Superior temporal gyrus (tissue), 1 donor: Measurements from ENCODE around the gene RHBDD3.

Experiments used
- DNase-seq: peaks from one replicate; pipeline ENCODE4 v3.0.0-alpha.2; 2016; ENCODE audit errors: extremely low spot score

The RHBDD3 gene

DNA sequence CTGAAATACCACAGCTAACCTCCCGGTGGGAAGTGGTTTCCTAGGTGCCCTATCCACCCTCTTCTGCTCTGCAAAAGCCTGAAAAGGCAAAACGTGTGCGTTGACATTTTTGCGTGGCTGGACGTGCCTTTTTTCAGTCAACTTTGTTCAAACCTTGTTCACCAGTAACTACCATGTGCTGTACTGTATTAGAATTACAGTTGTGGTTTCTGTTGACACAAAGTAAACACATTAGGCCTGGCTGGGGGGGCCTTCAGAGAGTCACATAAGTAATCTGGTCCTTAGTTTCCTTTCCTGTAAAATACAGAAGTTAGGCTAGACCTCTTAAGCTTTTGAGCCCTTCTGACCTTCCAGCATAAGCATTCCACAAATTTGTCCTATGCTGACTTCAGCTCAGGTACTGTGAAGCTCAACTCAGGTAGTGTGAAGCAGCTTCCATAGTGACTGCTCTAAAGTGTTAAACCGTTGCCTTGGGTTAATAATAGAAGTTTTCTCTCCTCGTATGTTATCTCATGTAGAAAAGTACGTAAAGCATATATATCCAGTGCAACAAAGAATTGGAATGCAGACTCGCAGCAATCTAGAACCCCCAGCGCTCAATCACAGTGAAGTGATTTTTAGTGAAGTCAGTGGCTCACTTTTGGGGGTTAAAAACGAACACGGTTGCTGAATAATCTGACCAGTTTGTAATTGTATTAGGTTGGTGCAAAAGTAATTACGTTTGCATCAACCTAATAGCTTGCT, 2.1 kb upstream of the RHBDD3 start:
- no peak for DNase-seq

DNA sequence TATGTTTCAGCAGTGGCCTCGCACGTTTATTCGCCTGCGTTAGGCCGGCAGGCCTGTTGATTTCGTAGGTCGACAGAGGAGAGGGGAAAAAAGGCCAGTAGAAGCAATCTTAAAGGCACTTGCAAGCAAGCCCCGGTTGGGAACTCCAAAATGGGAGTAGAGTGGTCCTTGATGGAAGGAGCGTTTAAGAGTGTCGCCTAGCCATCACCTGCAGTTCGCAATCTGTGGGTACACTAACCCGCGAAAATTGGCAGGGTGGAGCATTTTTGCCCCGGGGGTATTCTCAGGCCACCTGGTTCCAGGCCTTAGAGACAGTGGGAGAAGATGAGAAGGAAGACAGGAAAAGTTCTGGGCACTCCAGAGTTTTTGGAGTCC, 1.4 kb upstream of the RHBDD3 start:
- no peak for DNase-seq

DNA sequence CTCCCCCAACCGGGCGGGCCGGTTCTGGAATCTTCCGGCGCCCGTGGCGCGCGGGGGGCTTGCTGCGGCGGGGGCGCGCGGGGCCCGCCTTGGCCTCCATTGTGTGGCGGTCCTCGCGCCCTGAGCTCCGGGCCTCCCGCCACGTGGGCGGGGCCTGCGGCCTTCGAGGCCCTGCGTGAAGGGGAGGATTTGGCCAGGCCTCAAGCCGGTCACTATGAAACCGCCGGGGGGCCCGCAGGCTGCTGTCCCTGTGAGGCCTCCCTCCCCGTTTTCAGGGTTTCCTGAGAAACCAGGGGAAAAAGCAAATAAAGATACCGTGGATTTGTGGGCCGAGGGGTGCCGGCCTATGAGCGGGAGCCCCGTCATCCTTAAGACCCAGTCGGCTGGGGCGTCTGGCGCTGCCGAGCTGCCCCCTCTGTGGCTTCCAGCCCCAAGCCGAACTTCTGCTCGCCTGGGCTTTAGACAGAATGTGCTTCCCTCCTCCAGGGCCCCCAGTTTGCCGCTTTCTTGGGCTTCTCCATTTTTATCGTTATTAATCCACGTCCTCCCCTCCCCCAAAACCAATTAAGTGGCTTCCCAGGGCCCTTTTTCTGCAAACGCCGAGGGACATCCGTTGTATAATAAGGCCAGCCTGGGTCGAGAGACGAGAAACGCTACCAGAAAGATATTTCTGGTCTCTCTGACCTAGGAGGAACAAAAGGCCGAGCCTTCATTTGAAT, 889 bp upstream of the RHBDD3 start:
- DNase-seq: no peak

DNA sequence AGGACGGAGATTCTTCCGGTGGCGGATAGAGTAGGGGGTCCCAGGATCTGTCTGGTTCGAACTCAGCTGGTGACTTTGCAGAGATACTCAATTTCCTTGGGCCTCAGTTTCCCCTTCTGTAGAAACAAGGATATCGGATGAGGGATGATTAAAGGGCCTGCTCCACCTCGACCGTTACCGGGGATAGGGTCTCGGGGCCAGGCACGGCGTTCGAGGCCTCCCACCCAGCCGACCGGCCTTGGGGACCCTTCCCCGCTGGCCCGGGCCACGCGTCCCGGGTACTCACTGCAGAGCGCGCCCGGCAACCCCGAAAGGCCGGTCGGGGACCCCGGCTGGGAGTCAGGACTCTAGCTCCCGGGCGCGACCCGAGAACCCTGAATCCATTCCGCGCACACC, 321 bp downstream of the RHBDD3 start:
- DNase-seq: no peak

DNA sequence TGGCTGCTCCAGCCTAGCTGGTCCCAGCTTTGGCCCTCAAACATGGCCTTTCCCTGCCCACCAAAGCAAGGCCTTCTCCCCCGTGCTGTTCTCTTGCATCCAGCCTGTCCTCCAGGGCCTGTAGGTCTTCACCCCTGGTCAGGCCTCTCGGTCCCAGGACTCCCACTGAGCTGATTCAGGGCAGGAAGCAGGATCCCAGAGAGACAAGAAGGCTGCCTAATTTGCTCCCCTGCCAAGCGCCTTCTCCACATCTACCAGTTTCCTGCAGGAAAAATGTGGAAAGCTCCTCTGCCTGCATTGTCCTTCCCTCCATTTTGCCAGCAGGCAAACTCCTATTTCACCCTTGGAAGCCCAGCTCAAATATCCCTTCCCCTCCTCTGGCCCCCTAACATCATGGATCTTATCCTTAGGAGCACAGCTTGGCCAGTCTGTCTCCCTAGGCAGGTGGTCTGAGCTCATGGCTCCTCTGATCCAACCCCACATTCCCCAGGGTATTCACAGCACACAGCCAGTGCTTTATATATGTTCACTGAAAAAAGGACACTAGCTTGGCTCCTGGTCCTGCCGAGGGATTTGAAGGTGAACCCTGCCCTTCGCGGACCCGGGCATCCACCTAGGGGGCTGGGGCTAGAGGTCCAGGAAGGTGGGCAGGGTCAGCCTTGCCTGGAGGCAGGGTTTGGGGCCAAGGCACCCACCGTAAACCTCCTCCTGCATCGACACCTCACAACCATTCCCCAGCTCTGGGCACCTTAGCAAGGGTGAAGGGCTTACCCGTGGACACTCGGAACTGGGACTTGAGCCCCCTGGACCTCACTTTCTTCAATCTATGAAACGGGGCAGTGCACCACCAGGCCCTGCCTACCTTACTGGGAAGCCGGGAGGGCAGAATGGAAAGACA, 968 bp downstream of the RHBDD3 start:
- DNase-seq: no peak

DNA sequence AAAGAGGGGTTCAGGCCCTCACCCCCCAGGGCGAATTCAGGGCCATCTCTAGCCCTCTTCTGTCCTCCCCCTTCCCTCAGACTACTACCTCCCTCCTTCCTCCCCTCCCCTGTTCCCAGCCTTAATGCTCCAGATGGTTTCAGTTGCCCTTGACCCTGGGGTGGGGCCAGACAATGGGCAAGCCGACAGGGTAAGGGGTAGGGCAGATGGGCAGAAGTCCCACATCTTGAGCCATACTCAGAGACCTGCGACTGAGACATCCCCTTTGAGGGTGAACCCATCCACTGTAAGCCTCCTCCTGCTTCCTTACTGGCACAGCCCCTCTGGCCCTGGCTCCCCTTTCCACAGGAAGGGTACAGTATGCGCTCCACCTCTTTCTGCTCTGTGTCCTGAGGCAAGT, 1.9 kb downstream of the RHBDD3 start:
- DNase-seq: no peak

DNA sequence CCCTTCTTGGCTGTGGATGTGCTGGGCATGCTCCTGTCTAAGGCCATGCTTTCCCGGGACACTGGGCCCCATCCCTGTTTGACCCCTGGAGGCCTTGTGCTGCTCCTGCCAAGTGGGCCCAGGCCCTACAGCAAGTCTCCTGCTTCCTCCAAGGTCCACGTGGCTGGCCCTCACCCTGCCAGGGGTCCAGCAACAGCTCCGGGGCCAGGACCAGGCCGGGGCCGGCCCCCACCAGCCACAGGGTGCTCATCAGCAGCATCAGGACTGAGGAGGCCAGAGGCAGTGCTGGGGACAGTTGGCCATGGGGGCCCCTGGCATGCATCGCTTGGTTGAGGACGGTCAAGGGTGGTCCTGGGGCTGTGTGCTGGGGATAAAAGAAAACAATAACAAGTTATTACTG, 2.5 kb downstream of the RHBDD3 start:
- no peak for DNase-seq

DNA sequence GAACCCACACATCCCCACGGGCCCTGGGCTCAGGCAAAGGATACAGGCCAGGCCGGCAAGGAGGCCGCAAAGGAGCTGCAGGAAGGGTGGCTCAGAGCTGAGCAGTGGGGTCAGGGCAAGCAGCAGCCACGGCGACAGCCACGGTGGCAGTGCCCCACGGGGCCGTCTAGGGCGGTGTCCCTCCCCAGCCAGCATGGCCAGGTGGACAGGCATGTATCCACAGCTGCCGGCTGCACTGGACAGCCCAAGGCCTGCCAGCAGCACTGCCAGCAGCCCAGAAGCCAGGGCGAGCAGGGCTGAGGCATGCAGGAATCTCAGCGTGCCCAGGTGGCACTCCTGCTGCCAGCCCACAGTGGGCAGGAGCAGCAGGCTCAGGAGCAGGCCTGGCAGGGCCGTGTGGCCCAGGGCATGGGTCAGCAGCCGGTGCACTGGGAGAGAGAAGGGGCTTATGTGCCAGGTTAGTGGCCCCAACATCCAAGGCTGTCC, 3.9 kb downstream of the RHBDD3 start:
- no peak for DNase-seq

DNA sequence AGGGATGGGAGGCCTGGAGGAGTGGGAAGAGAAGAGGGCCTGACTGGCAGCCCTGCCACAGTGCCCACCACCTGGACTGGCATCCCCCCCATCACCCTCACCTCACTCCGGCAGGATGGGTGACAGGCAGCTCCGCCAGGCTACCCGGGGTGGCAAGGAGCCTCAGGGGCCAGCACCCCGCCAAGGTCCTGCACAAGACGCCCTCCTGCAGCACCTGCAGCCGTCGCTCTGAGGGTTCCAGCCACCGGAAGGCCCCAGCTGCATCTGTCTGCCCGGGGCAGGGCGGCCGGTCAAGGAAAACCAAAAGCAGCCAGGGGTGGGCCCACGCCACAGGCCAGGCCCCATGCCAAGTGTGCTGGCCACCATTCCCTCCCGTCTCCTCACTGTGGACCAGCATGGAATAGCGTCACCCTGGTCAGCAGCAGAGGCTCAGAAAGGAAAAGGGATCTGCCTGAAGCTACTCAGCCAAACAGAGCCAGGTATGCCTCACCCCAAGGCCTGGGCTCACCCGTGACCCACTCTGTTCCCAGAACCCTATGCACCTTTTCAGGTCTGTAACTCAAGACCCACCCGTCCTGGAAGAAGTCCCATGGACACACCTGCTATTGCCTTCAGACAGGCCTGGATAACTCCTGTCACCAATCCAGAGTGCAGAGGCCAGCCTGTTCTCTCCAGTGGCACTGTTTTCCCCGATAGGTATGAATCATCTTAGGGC, 7.0 kb downstream of the RHBDD3 start:
- no peak for DNase-seq

DNA sequence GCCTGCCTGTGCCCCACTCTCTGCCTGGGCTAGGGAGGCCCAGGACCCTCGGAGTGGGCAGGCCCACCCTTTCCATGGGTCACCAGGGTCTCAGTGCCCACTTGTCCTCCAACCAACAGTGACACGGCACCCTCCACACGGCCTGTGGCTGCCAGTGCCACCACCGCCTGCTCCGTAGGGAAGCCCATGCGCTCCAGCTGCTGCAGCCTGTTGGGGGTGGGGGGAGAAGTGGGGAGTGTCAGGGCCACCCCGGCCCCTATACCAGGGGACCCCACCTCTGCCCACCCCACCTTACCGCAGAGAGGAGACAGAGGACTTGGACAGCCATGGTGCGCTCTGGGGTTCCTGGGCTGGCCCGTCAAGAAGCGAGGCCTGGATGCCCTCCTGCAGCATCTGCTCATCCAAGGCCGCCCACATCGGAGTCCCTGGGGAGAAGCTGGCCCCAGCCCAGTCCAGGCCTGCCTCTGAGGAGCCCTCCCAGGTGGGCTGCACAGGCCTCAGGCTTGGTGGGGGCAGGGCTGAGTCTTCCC, 7.7 kb downstream of the RHBDD3 start:
- DNase-seq: no peak

DNA sequence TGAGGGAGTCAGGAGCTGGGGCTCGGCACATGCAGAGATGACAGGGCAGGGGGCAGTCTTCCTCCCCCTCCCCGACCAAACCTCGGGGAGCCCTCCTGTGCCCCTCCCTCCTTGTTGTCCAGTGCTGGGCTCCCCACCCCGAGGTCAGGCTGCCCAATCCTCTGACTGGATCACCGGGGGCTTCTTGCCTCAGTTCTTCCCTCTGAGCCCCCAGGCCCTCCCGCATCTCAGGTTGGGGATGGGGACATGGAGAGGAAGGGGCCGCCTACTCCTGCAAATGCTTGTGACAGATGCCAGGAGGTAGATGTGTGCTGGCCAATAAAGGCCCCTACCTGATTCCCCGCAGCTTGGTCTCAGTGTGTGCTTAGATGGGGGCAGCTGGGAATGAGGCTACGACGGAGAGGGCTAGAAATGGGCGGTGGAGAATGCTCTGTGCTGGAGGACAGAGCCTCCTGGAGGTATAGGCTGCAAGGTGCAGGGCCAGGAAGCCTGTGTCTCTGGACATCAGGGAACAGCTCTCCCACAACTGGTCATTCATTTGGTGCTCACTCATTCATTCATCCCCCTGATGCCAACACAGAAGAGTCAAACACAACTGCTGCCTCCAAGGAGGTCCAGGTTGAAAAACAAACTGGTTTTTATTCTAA, 8.4 kb downstream of the RHBDD3 start:
- DNase-seq: no peak

DNA sequence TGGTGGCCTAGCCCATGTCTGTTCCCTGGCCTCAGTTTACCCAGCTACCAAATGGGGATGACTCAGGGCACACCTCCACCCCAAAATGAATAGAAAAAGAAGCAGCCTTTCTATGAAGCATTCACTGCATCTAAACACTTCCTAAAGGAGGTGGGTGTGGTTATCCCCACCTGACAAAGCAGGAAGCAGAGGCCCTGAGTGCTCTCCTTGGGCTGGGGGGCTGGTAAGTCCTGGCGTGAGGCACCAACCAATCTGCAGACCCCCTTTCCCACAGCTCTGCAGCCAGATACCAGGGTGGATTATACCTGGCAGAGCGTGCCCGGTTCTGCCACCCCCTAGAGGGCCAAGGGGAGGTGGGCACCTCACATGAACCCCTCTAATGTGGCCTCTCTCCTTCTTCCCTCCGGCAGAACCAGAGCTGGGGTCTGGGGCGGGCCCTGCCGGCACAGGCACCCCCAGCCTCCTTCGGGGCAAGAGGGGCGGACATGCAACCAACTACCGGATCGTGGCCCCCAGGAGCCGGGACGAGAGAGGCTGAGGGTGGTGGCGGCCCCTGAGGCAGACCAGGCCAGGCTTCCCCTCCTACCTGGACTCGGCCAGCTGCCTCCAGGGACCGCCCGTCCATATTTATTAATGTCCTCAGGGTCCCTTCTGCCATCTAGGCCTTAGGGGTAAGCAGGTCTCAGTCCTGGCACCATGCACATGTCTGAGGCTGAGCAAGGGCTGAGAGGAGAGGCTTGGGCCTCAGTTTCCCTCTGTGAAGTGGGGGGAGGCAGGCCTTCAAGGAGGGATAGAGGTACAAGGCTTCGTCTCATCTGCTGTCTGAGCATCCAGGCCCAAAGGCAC, 9.2 kb downstream of the RHBDD3 start:
- no peak for DNase-seq

DNA sequence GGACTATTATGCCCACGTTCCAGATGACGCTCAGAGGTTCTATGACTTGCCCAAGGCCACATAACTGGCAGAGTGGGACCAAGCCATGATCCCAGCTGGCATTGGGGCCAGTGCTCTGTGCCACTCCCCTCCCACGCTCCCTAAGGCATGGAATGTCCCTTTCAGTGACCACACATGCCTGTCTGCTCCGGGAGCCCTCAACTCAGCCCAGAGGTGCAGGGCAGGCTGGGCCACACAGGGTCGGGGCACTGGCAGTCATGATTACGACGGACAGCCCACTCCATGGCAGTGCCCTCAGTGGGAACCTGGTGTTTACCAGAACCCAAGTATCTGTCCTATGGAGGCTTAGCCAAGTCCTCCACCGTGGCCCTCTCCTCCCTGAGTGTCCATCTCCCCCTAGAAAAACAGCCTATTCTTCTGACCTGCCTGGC, 10.0 kb downstream of the RHBDD3 start:
- DNase-seq: no peak

DNA sequence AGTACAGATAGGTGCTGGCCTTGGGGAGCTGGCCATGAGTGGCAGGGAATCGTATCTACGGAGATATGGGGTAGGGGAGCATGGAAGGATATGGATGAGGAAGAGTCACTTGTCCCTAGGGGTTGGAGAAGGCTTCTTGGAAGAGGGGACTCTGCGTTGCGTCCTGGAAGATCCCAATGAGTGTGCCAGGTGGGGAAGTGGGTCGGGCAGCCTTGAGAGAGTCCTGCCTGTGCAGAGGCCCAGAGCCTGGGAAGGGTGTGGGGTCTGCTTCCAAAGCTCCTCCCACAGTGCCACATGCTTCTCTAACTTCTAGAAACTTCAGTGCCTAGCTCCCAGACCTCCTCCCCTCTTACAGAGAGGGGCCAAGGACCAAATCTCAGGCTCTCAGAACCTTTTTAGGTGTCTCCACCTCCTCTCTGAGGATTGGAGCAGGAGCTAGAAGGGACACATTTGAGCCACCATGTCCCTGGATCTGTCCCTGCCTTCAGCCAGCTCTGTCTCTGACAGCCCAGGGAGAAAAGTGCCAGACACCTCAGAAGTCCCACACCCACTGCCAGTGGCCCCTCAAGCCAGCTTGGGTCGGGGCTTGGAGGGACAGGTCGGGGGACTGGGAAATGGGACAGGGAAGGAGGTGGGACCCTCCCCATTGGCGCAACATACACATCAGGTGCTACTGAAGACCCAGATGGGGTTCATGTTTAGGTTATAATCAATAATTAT, 11.0 kb downstream of the RHBDD3 start:
- no peak for DNase-seq

DNA sequence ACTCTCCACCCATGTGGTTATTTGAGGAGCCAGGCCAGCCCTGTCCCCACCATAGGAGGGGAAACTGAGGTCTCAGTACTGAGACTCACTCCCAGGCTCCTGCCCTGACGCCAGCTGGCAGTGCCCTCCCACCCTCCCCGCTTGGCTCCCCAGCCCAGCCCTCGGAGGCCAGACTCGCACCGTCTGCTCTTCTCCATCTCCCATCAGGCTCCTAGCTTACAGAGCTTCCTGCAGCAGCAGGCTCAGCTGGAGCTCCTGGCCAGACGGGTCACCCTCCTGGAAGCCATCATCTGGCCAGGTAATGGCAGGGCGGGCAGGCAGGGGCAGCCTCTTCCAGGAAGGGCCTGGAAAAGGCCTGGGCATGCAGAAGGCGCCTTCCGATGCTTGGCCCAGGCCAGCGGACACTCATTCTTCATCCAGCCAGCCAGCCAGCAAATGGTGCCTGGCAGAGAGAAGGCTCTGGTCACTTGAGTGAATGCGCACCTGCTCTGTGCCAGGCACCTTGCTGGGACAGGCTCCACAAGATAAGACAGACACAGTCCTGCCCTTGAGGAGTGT, 12.6 kb downstream of the RHBDD3 start:
- no peak for DNase-seq

DNA sequence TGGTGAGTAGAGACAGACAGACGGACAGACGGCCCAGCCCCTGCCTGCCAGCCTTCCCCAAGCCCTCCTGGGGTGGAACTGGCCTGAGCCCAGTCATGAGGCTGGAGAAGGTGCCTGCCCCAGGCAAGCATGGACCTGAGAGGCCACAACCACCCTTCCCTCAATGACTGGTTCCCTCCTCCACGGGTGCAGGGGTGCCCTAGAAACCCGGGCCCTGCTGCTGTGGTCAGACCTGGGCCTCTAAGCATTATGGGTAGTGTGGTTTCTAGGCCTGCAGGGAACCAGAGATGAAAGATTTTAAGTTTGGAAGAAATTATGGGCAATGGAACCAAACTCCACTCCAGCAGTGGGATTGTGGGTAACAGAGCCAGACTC, 13.5 kb downstream of the RHBDD3 start:
- DNase-seq: no peak

DNA sequence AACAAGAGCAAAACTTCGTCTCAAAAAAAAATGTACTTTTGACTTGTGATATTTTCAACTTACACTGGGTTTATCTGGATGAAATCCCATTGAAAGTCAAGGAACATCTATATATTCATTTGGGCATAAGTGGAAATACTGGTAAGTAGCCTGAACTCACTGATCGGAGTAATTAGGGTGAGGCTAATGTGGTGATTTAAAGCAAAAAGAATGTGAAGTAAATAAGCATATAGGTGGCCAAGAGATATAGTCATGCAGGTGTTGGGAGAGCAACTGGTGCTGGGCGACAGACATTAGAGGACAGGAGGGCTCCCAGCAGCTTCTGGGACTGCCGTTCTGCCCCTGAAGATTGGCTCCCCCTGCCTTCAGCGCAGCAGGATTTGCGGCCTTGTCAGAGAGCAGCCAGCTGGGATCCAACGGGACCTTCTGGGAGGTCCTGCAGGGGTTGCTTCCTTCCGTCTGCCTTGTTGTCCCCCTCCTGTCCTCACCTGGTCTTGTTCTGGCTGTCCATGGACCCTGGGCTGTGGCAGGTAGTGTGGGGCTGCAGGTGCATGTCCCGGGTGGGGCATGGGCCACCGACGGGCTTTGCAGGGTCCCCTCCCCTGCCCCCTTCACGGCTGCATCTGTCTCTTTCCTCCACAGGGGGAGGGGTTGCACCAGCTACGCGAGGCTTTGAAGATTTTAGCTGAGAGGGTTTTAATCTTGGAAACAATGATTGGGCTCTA, 14.1 kb downstream of the RHBDD3 start:
- no peak for DNase-seq
